Effector CD4-positive, alpha-beta T cell (primary cell): ENCODE measurements around the gene HS6ST3.

Source experiments
- DNase-seq: peaks from one replicate; pipeline ENCODE4 v3.0.0-alpha.2; 2020

HS6ST3 gene

DNA sequence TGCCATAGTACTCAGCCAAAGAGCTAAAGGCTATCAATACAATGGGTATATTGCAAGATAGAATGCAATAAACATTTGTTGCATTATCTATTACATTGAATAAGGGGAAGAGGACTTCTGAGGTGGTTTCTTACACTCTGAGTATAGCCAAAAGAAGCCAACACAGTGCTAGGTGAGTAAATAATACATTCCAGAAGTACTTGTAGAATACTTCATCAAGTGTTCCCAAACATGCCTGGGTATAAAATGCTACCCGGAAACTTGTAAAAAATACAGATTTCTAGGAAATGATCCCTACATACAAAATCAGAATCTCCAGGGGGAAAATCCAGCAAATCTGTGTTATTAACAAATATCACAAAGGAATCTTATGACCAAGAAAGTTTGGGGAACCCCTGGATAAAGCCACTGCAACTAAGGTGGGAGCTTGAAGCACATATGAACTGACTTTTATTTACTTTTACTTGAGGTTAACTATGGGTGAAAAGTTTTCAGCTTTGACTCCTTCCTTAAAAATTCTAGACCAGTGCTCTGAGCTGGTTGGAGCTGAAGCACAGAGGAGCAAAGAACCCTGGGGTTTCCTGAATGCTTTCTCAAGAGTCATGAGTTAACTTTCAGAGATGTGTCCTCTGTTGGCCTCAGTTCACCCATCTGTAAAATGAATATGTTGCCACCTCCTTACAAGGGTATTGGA lies 768.4 kb downstream of the HS6ST3 start:
- no peak for DNase-seq

DNA sequence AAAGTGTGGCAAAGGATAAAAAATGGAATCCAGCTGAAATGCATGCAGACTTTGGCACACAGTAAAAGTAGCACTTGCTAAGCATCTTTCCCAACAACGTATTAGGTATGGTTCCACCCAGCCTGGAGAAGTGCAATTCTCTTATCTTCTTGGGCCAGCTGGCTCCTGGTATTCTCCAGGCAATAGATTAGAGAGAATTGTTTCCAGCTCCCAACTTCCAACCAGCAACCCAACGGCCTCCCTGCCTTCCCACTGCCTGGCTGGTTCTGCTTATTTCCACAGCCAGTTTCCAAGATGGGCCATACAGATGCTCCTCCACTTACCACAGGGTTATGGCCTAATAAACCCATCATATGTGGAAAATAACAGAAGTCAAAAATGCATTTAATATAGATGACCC lies 771.0 kb downstream of the HS6ST3 start:
- no peak for DNase-seq

DNA sequence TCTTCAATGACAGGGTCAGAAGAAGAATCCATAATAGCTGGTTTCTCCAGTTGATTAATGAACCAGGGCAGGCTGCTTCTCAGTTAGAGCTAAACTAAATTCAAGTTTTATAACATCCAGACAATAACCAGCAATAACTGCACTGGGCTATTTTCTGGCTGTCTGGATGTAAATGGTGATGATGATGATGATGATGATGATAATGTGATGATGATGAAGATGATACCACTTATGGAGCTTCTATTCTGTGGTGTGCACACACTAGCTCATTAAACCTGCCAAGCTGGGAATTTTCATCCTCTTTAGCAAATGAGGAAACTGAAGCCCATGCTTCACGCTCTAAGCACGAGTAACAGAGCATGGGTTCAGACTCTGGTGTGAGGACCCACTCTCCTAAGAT lies 772.2 kb downstream of the HS6ST3 start:
- DNase-seq = no peak

DNA sequence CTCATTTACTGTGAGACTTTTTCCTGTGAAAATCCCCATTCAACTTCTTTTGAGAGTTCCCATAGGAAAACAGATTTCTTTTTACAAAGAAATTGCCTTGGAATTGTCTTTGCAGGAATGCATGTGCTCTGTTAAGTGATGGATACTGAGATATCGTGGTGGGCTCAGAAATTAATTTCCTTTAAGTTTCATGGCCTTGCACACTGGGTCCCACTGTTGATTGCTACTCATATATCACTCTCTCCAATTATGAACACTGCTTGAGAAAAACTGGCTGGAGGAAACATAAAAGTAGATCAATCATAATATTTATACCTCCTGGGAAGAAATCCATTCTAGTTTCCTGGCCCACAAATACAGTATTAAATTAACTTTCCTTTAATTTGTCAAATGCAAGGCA lies 773.1 kb downstream of the HS6ST3 start:
- DNase-seq = no peak

DNA sequence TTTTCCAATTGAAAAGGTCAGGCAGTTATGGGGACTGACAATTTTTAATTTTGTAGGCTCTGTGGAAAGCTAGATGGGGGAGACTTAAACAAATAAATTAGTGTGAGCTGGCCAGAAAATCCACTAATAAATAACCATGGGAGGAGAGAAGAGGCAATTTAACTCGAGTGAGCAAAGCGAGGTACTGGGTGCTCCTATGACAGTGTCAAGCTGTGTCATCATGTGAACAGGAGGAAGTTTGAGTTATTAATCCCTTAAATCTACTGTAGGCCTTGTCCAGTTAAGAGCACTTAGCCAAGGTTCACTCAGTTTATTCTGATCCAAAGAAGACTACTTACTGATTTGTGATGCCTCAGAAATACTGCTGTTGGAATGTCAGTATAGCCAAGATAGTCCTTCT lies 781.6 kb downstream of the HS6ST3 start:
- no peak for DNase-seq

DNA sequence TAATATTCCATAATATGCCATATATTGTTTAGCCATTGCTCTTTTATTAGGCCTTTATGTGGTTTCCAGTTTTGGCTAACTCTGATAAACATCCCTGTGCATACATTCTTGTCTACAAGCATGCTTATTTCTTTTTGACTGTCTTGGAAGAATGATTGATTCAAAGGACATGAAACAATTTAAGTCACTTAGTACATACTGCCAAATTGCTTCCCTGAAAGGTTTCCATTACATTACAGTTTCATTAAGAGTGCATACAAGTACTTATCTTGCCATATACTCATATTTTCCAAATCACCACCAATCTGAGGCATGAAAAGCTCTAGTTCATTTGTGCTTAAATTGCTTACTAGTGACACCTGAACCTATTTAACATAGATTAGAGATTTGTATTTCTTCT lies 790.5 kb downstream of the HS6ST3 start:
- no peak for DNase-seq
